Measurements from ENCODE around the gene PPIF.

The PPIF gene

DNA sequence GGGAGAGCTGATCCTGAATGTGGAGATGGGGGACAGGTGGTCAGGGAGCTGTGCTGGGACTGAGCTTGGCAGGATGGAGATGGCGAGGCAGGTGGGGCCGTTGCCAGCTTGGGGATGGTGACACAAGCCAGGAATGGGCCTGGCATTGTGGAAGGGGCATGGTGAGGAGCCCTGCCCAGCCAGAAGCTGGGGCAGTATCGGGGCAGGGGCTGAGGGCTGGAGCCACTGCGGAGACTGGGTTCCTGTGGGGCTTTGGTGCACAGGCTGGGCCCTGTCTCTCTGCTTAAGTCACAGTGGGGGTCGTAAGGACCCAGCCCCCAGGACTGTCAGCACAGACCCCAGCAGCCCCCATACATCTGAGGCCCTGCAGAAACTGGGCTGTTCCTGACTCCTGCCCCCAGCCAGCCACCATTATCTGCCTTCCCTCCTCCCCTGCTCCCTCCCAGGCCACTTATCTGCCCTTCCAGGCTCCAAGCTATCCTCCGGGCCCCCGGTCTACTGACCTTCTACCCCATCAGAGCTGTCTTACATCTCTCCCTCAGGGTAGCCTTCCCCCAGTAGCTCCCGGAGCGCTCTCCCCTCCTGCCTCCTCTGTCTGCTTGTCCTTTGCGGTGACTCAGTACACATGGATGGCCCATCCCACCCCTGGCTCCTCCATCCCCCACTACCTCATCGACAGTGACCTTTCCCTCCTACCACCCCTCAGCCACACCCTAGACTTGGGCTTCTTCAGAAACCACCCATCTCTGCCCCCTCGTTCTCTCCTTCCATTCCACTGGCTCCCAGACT lies 44.2 kb downstream of the PPIF start:
- TF ChIP-seq CTCF (IDR thresholded peaks at IDR 0.05; ENCODE audit: insufficient read depth, low read length) (no peak), REST (IDR thresholded peaks at IDR 0.05; ENCODE audit: insufficient replicate concordance, low read depth) (no peak), GABPA (IDR thresholded peaks at IDR 0.05; ENCODE audit: low read depth) (no peak), POLR2AphosphoS5 (IDR thresholded peaks at IDR 0.05; ENCODE audit: low read depth) (no peak), SPI1 (IDR thresholded peaks at IDR 0.05; ENCODE audit: borderline replicate concordance, low read depth) (no peak)
- H3K27ac ChIP-seq (replicated peaks): no peak overlapping the region
- no peaks in the 10 kb centered on the region for H3K27me3 ChIP-seq (ENCODE audit: insufficient read depth, poor library complexity, severe bottlenecking)

DNA sequence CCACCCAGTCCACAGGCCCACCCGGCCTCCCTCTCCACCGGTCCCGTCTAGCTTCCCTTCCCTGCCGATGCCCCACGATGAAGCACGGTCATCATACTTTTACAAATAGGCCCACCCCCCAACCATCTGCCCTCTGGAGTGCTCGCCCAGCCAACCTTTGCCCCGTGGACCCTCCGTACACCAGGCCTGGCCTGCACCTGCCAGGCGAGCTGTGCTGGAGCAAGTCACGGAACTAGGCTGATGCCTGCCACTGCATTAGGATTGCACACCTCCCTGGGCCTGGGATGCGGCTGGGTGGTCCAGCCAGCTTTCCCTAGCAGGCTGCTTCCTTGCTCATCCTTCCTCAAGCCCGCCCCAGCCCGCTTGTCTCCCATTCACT lies 44.7 kb downstream of the PPIF start:
- TF ChIP-seq REST (IDR thresholded peaks at IDR 0.05; ENCODE audit: insufficient replicate concordance, low read depth) (no peak), CTCF (IDR thresholded peaks at IDR 0.05; ENCODE audit: insufficient read depth, low read length) (no peak), POLR2AphosphoS5 (IDR thresholded peaks at IDR 0.05; ENCODE audit: low read depth) (no peak), SPI1 (IDR thresholded peaks at IDR 0.05; ENCODE audit: borderline replicate concordance, low read depth) (no peak), GABPA (IDR thresholded peaks at IDR 0.05; ENCODE audit: low read depth) (no peak)
- Histone ChIP-seq H3K27me3 (ENCODE audit: insufficient read depth, poor library complexity, severe bottlenecking) (no peaks in the 10 kb centered on the region), H3K27ac (replicated peaks) (no peak overlapping the region), H3K4me3 (replicated peaks; ENCODE audit: insufficient read depth, low read length) (no peak overlapping the region)
- no peak for DNase-seq (ENCODE audit: low read depth in 1 of 2, low spot score in 1 of 2)

More for the DNA sequence above, 44.2 kb downstream of the PPIF start:
- H3K4me3 ChIP-seq (replicated peaks; ENCODE audit: insufficient read depth, low read length): no peak overlapping the region
- DNase-seq (ENCODE audit: low read depth in 1 of 2, low spot score in 1 of 2): no peak

- Histone ChIP-seq H3K27me3 (ENCODE audit: insufficient read depth, poor library complexity, severe bottlenecking) (no peaks in the 10 kb centered on the region), H3K27ac (replicated peaks) (no peak overlapping the region), H3K4me3 (replicated peaks; ENCODE audit: insufficient read depth, low read length) (no peak overlapping the region)
- DNase-seq (ENCODE audit: low read depth in 1 of 2, low spot score in 1 of 2): no peak
- TF ChIP-seq CTCF (IDR thresholded peaks at IDR 0.05; ENCODE audit: insufficient read depth, low read length): no peak
- TF ChIP-seq POLR2AphosphoS5 (IDR thresholded peaks at IDR 0.05; ENCODE audit: low read depth): no peak
- no peak for TF ChIP-seq SPI1 (IDR thresholded peaks at IDR 0.05; ENCODE audit: borderline replicate concordance, low read depth)
- no peak for TF ChIP-seq REST (IDR thresholded peaks at IDR 0.05; ENCODE audit: insufficient replicate concordance, low read depth)
- no peak for TF ChIP-seq GABPA (IDR thresholded peaks at IDR 0.05; ENCODE audit: low read depth)
Observed at GRCh38 chr10:79392506-79393176, 45.4 kb downstream of the PPIF start.

Measured in HL-60 (cell line).